ENCODE results near the gene ELAVL3.
A peak's percentile ranks its signal among the peaks of the same experiment; 100 is the strongest.

The ELAVL3 gene

GRCh38 chr19:11480715-11481533 lies at the start of gene ELAVL3:
ELAVL3 (minus strand) TSS chr19:11481046; CDS start chr19:11480608, 438 bp downstream.
- no peak for DNase-seq

DNA sequence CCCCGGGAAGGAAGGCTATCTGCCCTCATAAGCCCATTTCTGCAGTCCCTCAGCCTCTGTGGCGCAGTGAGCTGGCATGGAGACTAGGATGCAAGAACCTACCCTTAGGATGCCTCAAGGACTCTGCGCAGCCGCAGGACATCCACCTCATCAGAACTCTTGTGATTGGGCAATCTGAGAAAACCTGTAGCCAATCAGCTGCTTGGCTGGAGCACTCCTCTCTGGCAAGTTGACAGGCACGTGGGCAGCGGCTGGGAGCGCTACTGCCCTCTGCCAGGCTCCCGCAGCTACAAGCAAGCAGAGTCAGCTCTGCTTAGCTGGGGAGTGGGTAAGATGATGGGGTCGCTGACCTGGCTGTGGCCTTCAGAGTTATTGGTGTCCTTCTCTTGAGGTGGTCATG lies 49.6 kb upstream of the ELAVL3 start:
- peak; percentile 80 for DNase-seq

GRCh38 chr19:11528551-11529341 lies 47.9 kb upstream of the ELAVL3 start, which contains the start of gene ECSIT:
ECSIT (minus strand) TSS chr19:11529134; CDS start chr19:11519170, 9,964 bp downstream.
- DNase-seq, result peak; percentile 99

GRCh38 chr19:11519138-11519537 lies 38.3 kb upstream of the ELAVL3 start:
- DNase-seq, result no peak

DNA sequence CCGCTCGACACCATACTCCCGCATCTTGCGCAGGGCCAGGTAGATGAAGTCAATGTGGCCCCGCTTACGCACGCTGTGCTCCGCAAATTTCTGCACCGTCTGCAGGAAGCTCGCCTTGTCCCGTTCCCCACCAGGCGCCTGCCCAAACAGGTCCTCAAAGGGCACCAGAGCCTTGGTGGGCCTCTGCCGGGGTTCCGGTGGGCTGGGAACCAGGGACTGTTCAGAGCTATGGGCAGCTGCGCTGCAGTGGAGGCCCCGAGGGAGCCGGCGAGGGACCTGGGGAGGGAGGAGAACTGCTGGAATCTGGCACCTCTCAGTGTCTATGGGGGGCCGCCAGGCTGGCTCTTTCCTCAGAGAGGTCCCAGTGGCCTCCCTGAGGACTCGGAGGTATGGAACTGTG lies 33.1 kb upstream of the ELAVL3 start:
- DNase-seq, result no peak

DNA sequence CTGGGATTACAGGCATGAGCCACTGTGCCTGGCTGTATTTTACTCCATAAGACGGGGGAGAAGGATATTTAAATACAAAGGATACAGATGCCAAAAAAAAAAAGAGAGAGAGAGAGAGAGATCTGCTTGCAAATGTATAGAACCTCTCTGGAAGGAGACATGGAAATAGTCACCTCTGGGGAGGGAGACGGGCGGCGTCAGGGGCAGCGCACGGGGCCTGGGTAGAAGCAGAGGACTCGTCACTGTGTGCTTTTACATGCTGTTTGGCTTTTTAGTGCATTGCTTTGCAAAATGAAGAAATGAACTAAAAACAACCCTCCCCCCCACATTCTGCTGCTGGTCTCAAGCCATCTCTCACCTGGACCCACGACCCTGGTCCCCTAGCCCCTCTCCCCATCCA lies 29.6 kb upstream of the ELAVL3 start:
- no peak for DNase-seq

GRCh38 chr19:11507370-11508078 lies 26.7 kb upstream of the ELAVL3 start:
- DNase-seq, result no peak

- DNase-seq, result no peak
Observed at GRCh38 chr19:11506967-11507366, 26.1 kb upstream of the ELAVL3 start.

DNA sequence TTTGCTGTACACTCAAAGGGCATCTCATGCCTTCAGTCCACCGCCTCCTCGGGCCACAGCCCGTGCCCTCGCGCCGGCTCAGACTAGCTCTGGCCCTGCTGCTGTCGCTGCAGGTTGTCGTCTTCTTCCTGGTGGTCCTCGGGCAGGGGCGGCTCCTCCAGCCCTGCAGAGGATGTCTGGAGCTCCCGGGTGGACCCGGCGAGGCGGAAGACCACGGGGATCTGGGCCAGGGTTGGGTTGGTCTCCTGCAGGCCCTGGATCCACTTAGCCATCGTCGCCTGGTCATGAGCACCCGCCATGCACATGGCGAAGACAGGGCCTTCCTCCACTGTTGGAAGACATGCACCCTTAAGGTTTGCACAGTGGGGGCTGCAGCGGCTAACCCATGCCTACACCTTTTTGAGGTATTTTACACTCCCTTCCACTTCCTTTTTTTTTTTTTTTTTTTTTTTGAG lies 25.3 kb upstream of the ELAVL3 start:
- DNase-seq, result no peak

GRCh38 chr19:11505504-11506100 lies 24.8 kb upstream of the ELAVL3 start, which contains the start of gene ZNF653:
ZNF653 (minus strand) TSS chr19:11505839; CDS start chr19:11505786, 53 bp downstream.
- peak; percentile 95 for DNase-seq

DNA sequence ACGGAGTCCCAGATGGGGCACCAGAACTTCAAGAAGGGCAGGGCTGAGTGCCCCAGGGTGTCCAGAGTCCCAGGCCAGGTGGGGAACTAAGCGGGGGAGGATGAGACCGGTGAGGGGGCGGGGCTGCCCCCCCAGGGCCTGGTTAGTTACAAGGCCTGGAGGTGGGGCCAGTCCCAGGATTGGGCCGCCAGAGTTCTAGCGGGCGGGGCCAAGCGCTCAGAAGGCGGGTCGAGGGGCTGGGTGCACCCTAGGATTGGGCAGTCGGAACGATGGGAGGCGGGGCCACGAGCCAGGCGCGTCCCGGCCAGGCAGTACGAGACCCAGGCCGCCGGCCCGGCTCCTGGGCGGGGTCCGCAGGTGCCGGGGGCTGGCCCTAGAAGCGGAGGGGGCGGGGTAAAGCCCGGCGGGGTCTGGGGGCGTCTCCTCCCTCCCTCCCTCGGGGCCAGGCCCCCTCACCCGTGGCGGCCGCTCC lies 24.2 kb upstream of the ELAVL3 start:
- peak; percentile 94 for DNase-seq

DNA sequence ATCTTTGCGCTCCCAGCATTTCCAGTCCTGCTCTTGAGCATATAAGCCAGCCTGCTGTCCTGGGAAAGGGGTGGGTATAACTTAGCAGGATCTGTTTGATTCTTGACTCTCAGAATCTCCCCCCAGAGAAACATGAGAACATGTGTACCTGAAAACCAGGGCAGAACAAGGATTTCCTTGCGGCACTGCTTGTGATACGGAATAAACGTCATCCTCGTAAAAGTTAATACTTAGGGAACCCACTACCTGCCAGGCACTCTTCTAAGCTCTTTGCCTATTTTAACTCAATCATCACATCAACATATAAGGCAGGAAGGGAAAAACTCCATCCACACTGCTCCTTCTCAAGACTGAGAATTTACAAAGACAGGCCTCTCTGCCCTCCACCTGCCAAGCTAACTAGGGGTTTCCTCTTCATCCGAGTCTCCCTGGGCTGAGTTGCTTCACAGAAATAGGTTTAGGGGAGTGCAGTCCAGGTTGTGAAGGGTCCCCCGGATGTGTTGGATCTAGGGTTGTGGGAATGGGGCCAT lies 23.7 kb upstream of the ELAVL3 start:
- DNase-seq, result no peak

DNA sequence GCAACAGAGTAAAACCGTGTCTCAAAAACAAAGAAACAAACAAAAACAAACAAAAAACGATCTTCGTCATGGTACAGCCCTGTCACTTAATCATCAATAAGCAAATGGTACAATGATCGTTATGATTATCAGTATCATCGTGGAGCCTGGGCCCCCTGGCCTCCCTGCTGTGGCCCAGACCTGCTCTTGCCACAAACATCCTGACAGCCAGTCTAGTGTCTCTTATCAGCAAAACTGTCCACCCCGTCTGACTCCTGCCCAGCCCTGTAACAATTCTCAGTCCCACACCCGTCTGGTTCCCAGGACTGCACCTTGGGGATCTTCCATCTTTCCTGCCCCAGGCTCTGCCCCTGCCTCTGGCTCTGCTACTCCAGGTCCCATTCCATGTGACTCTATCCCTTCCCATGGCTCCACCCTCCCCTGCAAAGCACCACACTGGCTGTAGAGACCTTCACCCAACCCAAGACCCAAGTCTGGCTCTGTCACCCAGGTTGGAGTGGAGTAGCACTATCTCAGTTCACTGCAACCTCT lies 19.1 kb upstream of the ELAVL3 start:
- no peak for DNase-seq

- no peak for DNase-seq
Observed at GRCh38 chr19:11499220-11499726, 18.4 kb upstream of the ELAVL3 start.

GRCh38 chr19:11496391-11497163 lies 15.7 kb upstream of the ELAVL3 start:
- DNase-seq, result peak; percentile 63

GRCh38 chr19:11495885-11496284 lies 15.0 kb upstream of the ELAVL3 start:
- DNase-seq, result no peak

- no peak for DNase-seq
Observed at GRCh38 chr19:11495481-11495880, 14.6 kb upstream of the ELAVL3 start.

- DNase-seq, result no peak
Observed at GRCh38 chr19:11494634-11495285, 13.9 kb upstream of the ELAVL3 start.

DNA sequence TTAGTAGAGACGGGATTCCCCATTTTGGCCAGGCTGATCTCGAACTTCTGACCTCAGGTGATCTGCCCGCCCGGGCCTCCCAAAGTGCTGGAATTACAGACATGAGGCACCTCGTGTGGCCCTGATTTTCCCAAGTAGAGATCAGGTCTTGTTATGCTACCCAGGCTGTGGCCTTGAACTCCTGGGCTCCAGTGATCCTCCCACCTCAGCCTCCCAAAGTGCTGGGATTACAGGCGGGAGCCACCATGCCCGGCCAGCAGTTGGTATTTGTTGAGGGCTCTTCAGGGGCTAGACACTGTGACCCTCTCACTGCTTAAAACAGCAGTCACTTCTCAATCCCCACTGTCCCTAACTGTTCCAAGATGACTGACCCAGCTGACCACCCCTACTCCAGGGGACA lies 8.5 kb upstream of the ELAVL3 start:
- no peak for DNase-seq
